Lung (tissue), 12 donors: Measurements from ENCODE around the gene MED14. TPM values are rescaled to one million over a fixed set of nuclear protein-coding genes. Genes with fewer than 3 reads are reported as not detected.

Source experiments
- ATAC-seq: fragments of 200-7000 bp; cut with Tn5 transposase; one replicate; pipeline ENCODE4 v1.9.1; 2020; ENCODE audit warnings: moderate number of reproducible peaks; ENCODE audit not compliant: insufficient read depth, low FRiP score
- DNase-seq, 3 donors: peaks; one replicate each; pipeline ENCODE4 v3.0.0-alpha.2; 2013 to 2017
- H3K27ac ChIP-seq, 2 donors: one replicate each; pipeline ENCODE4 v1.5.1; 2013; ENCODE audit warnings: mild to moderate bottlenecking in 2 of 2, moderate library complexity in 2 of 2, control low read depth in 1 of 2, inconsistent platforms in 1 of 2, low read depth in 1 of 2, low read length in 1 of 2
- H3K27me3 ChIP-seq, 3 donors: one replicate each; pipeline ENCODE4 v1.5.1; 2013; ENCODE audit warnings: low read length in 2 of 3; ENCODE audit not compliant: control insufficient read depth in 3 of 3, insufficient read depth in 3 of 3
- H3K36me3 ChIP-seq, 4 donors: one replicate each; pipeline ENCODE4 v1.5.1; 2013; ENCODE audit warnings: low read length in 4 of 4, mild to moderate bottlenecking in 1 of 4, moderate library complexity in 1 of 4; ENCODE audit not compliant: control insufficient read depth in 4 of 4, insufficient read depth in 4 of 4
- H3K4me1 ChIP-seq, 5 donors: one replicate each; pipeline ENCODE4 v1.5.1; 2013; ENCODE audit warnings: low read length in 5 of 5, mild to moderate bottlenecking in 2 of 5, moderate library complexity in 1 of 5; ENCODE audit not compliant: control insufficient read depth in 5 of 5, insufficient read depth in 5 of 5
- H3K4me3 ChIP-seq: one replicate; pipeline ENCODE4 v1.5.1; 2013; ENCODE audit warnings: mild to moderate bottlenecking, control low read depth, moderate library complexity
- H3K9ac ChIP-seq, 2 donors: one replicate each; pipeline ENCODE4 v1.5.1; 2013; ENCODE audit warnings: low read length in 2 of 2, control low read depth in 1 of 2; ENCODE audit not compliant: insufficient read depth in 1 of 2
- H3K9me3 ChIP-seq, 4 donors: one replicate each; pipeline ENCODE4 v1.5.1; 2013; ENCODE audit warnings: low read length in 3 of 4, mild to moderate bottlenecking in 1 of 4, moderate library complexity in 1 of 4; ENCODE audit not compliant: control insufficient read depth in 4 of 4, insufficient read depth in 3 of 4
- CTCF ChIP-seq: IDR thresholded peaks from 2 replicates; pipeline ENCODE4 v1.5.1; 2012; ENCODE audit warnings: mild to moderate bottlenecking; ENCODE audit errors: control extremely low read depth, extremely low read depth
- WGBS, 2 donors: extraction: QIAGEN DNeasy Blood & Tissue Kit; methylation state at CpG; one replicate each; pipeline ENCODE4 v1.1.7; 2013; 5-methylcytosine and 5-hydroxymethylcytosine counted together
- polyA plus RNA-seq, 2 donors: library from polyadenylated mRNA; stranded (reverse); fragments of 200-250 nt; gene quantifications; one replicate each; pipeline ENCODE4 v1.2.1, GENCODE V29; 2013
- total RNA-seq, 2 donors: library from RNA; depleted of rRNA in 1 of 2; stranded (reverse); fragments of >200 nt in 1 of 2; gene quantifications; one replicate each; pipeline ENCODE4 v1.2.1, GENCODE V29; 2014 to 2021
- donor health status: control.
- donor health status: control.
- donor health status: Bipolar disorder and iron deficiency.
- donor health status: healthy.
- donor health status: DM: yes; HTN: yes; CAD: no.

The MED14 gene
- total and polyA plus RNA-seq, 4 donors = 9.1 to 41.1 (median 25.6) TPM

- Histone ChIP-seq H3K27me3 (peaks cover 0 to 22% (median 12%) of the 10 kb centered on the region in 3 donors), H3K9me3 (no peaks in the 10 kb centered on the region), H3K9ac (no peak overlapping the region), H3K36me3 (peaks cover 0 to 14% (median 8%) of the 10 kb centered on the region in 4 donors), H3K27ac (no peak overlapping the region), H3K4me3 (no peak overlapping the region), H3K4me1 (no peaks in the 10 kb centered on the region)
- DNase-seq = no peak
- no peak for ATAC-seq
- 95 to 97% methylated on average over 1 of the region's 1 CpG for WGBS, 2 donors
- no peak for TF ChIP-seq CTCF
Observed at GRCh38 chrX:40694802-40695201, 40.5 kb downstream of the MED14 start.

- H3K27me3 ChIP-seq = peaks cover 0 to 23% (median 19%) of the 10 kb centered on the region in 3 donors
- H3K36me3 ChIP-seq = peaks cover 0 to 11% (median 9%) of the 10 kb centered on the region in 4 donors
- no peak overlapping the region for H3K27ac ChIP-seq
- ATAC-seq (no peak), DNase-seq (no peak)
- no peaks in the 10 kb centered on the region for H3K9me3 ChIP-seq
- H3K4me3 ChIP-seq = no peak overlapping the region
- TF ChIP-seq CTCF = no peak
- H3K9ac ChIP-seq = no peak overlapping the region
- peaks cover 0 to 3% (median 0%) of the 10 kb centered on the region in 5 donors for H3K4me1 ChIP-seq
Observed at GRCh38 chrX:40688929-40689328, 46.4 kb downstream of the MED14 start.

- peaks cover 0 to 23% (median 19%) of the 10 kb centered on the region in 3 donors for H3K27me3 ChIP-seq
- TF ChIP-seq CTCF = no peak
- no peak for DNase-seq
- H3K4me3 ChIP-seq = no peak overlapping the region
- 93 to 98% methylated on average over 3 of the region's 3 CpGs for WGBS, 2 donors
- no peak overlapping the region for H3K9ac ChIP-seq
- H3K4me1 ChIP-seq = peaks cover 0 to 3% (median 0%) of the 10 kb centered on the region in 5 donors
- no peak overlapping the region for H3K27ac ChIP-seq
- peaks cover 4 to 10% (median 5%) of the 10 kb centered on the region in 4 donors for H3K36me3 ChIP-seq
- no peak for ATAC-seq
- H3K9me3 ChIP-seq = no peaks in the 10 kb centered on the region
Observed at GRCh38 chrX:40687169-40687568, 48.2 kb downstream of the MED14 start.

- H3K36me3 ChIP-seq = peaks cover 4 to 8% (median 5%) of the 10 kb centered on the region in 4 donors
- H3K4me3 ChIP-seq = no peak overlapping the region
- no peak overlapping the region for H3K27ac ChIP-seq
- no peak overlapping the region for H3K9ac ChIP-seq
- ATAC-seq (no peak), DNase-seq (no peak)
- WGBS, 2 donors = 61 to 69% methylated on average over 4 of the region's 4 CpGs
- no peak for TF ChIP-seq CTCF
- H3K4me1 ChIP-seq = peaks cover 0 to 3% (median 0%) of the 10 kb centered on the region in 5 donors
- H3K9me3 ChIP-seq = no peaks in the 10 kb centered on the region
- H3K27me3 ChIP-seq = peaks cover 0 to 30% (median 20%) of the 10 kb centered on the region in 3 donors
Observed at GRCh38 chrX:40685362-40685918, 49.9 kb downstream of the MED14 start.
